ENCODE measurements around the gene C9orf43.
A peak's percentile ranks its signal among the peaks of the same experiment; 100 is the strongest.
"Not testable (repeated sequence)": the region's sequence is repeated elsewhere in the genome, so short reads cannot be mapped to it uniquely, and the experiment has no call there.

C9orf43 gene

DNA sequence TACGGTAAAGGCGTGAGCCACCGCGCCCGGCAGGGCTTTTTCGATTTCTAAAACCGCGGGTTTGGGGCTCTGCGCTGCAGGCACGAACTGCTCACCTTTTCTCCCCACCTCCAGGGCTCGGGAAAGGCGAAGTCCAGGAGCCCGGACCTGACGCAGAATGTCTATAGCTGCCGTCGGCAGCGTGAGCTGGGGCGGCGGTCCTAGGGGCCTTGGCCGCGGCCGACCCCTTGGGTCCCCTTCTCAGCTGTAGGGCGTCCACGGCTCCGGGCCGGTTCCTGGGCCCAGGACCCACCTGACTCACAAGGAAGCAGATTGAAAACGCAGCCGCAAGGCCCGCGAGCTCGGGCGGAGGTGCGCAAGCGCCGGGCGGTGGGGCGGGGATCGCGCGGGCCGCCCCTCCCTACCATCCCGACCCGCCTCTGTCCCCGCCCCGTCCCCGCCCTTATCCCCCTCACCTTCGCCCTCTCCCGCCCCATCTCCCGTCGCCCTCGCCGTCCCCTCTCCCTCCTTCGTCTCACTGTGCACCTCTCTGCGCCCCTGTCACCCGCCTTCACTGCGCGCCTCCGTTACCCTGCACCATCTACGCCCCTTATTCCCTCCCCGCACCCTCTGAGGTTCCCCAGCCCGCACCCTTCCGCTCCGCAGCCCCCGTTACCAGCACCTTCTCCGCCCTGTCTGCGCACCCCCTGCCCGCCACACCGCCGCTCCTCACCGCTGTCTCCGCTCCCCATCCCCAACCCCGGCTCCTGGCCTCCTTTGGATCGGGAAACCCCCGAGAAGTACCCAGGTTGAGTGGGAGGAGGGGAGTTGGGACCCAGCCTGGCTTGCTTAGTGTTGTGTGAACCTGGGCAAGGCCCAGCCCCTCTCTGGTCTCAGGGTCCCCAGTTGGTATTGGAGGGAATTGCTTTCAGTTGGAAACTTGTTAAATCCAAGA is 33.6 kb upstream of the C9orf43 start, which contains the start of gene HDHD3:
TSS of gene HDHD3 (minus strand) at position 353 of the 934 bp plus-strand sequence. CDS start 2,632 bp downstream, outside the sequence.
- TF ChIP-seq, protein P1, sequence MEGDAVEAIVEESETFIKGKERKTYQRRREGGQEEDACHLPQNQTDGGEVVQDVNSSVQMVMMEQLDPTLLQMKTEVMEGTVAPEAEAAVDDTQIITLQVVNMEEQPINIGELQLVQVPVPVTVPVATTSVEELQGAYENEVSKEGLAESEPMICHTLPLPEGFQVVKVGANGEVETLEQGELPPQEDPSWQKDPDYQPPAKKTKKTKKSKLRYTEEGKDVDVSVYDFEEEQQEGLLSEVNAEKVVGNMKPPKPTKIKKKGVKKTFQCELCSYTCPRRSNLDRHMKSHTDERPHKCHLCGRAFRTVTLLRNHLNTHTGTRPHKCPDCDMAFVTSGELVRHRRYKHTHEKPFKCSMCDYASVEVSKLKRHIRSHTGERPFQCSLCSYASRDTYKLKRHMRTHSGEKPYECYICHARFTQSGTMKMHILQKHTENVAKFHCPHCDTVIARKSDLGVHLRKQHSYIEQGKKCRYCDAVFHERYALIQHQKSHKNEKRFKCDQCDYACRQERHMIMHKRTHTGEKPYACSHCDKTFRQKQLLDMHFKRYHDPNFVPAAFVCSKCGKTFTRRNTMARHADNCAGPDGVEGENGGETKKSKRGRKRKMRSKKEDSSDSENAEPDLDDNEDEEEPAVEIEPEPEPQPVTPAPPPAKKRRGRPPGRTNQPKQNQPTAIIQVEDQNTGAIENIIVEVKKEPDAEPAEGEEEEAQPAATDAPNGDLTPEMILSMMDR (IDR thresholded peaks at IDR 0.05), result no peak
- H3K4me3 ChIP-seq, result peak within 1 kb of the TSS; percentile 73
- peak within 1 kb of the TSS; percentile 49 to 86 for H3K27ac ChIP-seq
- peak; percentile 84 for DNase-seq (ENCODE audit: low spot score)

DNA sequence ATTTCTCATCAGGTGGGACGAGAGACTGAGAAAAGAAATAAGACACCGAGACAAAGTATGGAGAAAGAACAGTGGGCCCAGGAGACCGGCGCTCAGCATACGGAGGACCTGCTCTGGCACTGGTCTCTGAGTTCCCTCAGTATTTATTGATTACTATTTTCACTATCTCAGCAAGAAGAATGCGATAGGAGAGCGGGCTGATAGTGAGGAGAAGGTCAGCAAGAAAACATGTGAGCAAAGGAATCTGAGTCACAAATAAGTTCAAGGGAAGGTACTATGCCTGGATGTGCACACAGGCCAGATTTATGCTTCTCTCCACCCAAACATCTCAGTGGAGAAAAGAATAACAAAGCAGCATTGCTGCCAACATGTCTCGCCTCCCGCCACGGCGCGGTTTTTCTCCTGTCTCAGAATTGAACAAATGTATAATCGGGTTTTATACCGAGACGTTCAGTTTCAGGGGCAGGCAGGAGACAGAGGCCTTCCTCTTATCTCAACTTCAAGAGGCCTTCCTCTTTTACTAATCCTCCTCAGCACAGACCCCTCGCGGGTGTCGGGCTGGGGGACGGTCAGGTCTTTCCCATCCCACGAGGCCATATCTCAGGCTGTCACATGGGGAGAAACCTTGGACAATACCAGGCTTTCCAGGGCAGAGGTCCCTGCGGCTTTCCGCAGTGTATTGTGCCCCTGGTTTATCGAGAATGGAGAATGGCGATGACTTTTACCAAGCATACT is 31.3 kb upstream of the C9orf43 start:
- not testable (repeated sequence) for DNase-seq (ENCODE audit: low spot score); H3K27ac ChIP-seq

GRCh38 chr9:113379829-113380210 is 30.7 kb upstream of the C9orf43 start:
- H3K27ac ChIP-seq; H3K4me3 ChIP-seq; DNase-seq (ENCODE audit: low spot score): not testable (repeated sequence)

More for the DNA sequence above, 31.3 kb upstream of the C9orf43 start:
- not testable (repeated sequence) for H3K4me3 ChIP-seq

- no peak overlapping the region for H3K27ac ChIP-seq
- TF ChIP-seq, protein P1 (IDR thresholded peaks at IDR 0.05), result no peak
- DNase-seq (ENCODE audit: low spot score), result no peak
- H3K4me3 ChIP-seq, result no peak overlapping the region
Measured at GRCh38 chr9:113380869-113381378, 29.6 kb upstream of the C9orf43 start.

DNA sequence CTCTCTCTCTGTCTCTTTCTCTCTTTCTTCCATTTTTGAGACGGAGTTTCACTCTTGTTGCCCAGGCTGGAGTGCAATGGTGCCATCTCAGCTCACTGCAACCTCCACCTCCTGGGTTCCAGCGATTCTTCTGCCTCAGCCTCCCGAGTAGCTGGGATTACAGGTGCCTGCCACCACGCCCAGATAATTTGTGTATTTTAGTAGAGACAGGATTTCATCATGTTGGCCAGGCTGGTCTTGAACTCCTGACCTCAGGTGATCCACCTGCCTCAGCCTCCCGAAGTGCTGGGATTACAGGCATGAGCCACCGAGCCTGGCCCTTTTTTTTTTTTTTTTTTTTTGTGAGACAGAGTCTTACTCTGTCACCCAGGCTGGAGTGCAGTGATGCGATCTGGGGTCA is 29.1 kb upstream of the C9orf43 start:
- not testable (repeated sequence) for H3K4me3 ChIP-seq; H3K27ac ChIP-seq; DNase-seq (ENCODE audit: low spot score)

DNA sequence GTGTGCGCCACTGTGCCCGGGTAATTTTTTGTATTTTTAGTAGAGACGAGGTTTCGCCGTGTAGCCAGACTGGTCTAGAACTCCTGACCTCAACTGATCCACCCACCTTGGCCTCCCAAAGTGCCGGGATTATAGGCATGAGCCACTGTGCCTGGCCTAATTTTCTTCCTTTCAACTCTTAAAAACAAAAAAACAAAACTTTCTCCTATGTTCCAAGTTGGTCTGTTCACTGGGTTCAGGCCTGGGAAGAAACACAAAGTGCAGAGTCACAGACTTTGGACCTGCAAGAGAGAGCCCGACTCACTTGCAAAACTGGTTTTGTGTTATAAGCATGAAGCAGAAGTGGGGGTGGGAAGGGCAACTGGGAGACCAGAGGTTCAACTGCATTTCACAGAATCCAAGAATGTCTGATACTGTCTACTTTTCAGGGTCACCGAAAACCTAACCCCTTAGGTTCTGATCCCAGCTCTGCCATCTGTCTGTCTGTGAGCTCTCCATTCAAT is 28.6 kb upstream of the C9orf43 start:
- TF ChIP-seq, protein P1 (IDR thresholded peaks at IDR 0.05), result no peak
- Histone ChIP-seq H3K27ac (no peak overlapping the region), H3K4me3 (no peak overlapping the region)
- no peak for DNase-seq (ENCODE audit: low spot score)

- DNase-seq (ENCODE audit: low spot score), result no peak
- TF ChIP-seq, protein P1 (IDR thresholded peaks at IDR 0.05), result no peak
- H3K4me3 ChIP-seq, result no peak overlapping the region
- no peak overlapping the region for H3K27ac ChIP-seq
Measured at GRCh38 chr9:113386571-113387393, 23.8 kb upstream of the C9orf43 start.

Measured in coronary artery (tissue), 2 donors.